Measurements from ENCODE around the gene PCDH9. TPM values are rescaled to one million over a fixed set of nuclear protein-coding genes. Genes with fewer than 3 reads are reported as not detected.

The PCDH9 gene
- total and polyA plus RNA-seq, 10 of the 15 experiments (the other 5 are each of a cell fraction or from before 2014, with no cell fraction given), result 0.02 to 2.3 (median 0.05) TPM; not detected in 1

DNA sequence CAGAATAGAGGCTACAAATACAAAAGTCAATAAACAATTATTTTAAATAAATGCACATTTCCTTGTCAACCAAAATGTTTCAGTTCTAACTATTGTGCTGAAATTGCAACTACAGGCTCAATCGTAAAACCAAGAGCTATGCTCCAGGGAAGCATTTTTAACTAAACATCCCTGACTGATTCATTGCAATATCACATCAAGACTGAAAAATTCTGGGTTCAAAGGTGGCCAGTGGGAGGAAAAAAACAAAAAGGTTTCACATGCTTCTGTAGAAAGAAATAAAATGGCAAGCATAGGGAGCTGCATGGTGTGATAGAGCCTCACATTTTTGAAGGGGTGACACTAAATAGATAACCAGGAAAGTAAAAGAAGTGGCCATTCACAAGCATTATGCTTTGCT is 862.8 kb downstream of the PCDH9 start:
- Histone ChIP-seq H3K36me3 (ENCODE audit: control insufficient read depth in 2 of 2, insufficient read depth in 2 of 2, low read length in 1 of 2) (no peaks in the 10 kb centered on the region), H4K20me1 (ENCODE audit: control insufficient read depth, insufficient read depth) (no peaks in the 10 kb centered on the region), H3K9me3 (replicated peaks; ENCODE audit: control insufficient read depth, insufficient read depth, low read length) (no peaks in the 10 kb centered on the region), H3K4me1 (ENCODE audit: control insufficient read depth, insufficient read depth, low read length) (no peaks in the 10 kb centered on the region), H3K9ac (ENCODE audit: control insufficient read depth, insufficient read depth, low read length) (no peak overlapping the region), H3K27ac (ENCODE audit: control insufficient read depth, insufficient read depth) (no peak overlapping the region), H3K4me2 (ENCODE audit: control insufficient read depth, insufficient read depth) (no peak overlapping the region), H3K79me2 (ENCODE audit: control insufficient read depth, insufficient read depth, low read length) (no peaks in the 10 kb centered on the region), H3K4me3 (no peak overlapping the region), H2AFZ (ENCODE audit: control insufficient read depth, low read depth, low read length) (no peak overlapping the region), H3K27me3 (replicated peaks in 1 of 2; ENCODE audit: control insufficient read depth in 2 of 2, insufficient read depth in 2 of 2, low read length in 1 of 2) (no peaks in the 10 kb centered on the region)
- ATAC-seq (no peak), FAIRE-seq (no peak), DNase-seq (ENCODE audit: low read depth, low spot score) (no peak)
- 37% methylated on average over 1 of the region's 1 CpG for WGBS (ENCODE audit: insufficient coverage, insufficient replicate concordance, low lambda C conversion rate, missing lambda C conversion rate)
- in situ Hi-C loops (cut with MboI) (no loop called here), intact Hi-C loops (cut with micrococcal nuclease; ENCODE audit: unreplicated experiment) (no loop called here)
- ChIA-PET CTCF (no interaction called here), POLR2A (no interaction called here), RAD21 (ENCODE audit: unreplicated experiment) (no interaction called here), SMC1A (ENCODE audit: uncharacterized antibody, unreplicated experiment) (interaction anchor here (1.5 kb wide), 1 partner anchor 440 kb away, joined by 4 read pairs; no protein-coding TSS in a partner anchor)
- no TSS peak for BruUV-seq (replicated peaks)
- TF ChIP-seq, protein P1, sequence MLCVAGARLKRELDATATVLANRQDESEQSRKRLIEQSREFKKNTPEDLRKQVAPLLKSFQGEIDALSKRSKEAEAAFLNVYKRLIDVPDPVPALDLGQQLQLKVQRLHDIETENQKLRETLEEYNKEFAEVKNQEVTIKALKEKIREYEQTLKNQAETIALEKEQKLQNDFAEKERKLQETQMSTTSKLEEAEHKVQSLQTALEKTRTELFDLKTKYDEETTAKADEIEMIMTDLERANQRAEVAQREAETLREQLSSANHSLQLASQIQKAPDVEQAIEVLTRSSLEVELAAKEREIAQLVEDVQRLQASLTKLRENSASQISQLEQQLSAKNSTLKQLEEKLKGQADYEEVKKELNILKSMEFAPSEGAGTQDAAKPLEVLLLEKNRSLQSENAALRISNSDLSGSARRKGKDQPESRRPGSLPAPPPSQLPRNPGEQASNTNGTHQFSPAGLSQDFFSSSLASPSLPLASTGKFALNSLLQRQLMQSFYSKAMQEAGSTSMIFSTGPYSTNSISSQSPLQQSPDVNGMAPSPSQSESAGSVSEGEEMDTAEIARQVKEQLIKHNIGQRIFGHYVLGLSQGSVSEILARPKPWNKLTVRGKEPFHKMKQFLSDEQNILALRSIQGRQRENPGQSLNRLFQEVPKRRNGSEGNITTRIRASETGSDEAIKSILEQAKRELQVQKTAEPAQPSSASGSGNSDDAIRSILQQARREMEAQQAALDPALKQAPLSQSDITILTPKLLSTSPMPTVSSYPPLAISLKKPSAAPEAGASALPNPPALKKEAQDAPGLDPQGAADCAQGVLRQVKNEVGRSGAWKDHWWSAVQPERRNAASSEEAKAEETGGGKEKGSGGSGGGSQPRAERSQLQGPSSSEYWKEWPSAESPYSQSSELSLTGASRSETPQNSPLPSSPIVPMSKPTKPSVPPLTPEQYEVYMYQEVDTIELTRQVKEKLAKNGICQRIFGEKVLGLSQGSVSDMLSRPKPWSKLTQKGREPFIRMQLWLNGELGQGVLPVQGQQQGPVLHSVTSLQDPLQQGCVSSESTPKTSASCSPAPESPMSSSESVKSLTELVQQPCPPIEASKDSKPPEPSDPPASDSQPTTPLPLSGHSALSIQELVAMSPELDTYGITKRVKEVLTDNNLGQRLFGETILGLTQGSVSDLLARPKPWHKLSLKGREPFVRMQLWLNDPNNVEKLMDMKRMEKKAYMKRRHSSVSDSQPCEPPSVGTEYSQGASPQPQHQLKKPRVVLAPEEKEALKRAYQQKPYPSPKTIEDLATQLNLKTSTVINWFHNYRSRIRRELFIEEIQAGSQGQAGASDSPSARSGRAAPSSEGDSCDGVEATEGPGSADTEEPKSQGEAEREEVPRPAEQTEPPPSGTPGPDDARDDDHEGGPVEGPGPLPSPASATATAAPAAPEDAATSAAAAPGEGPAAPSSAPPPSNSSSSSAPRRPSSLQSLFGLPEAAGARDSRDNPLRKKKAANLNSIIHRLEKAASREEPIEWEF (IDR thresholded peaks at IDR 0.05; ENCODE audit: insufficient replicate concordance, low read depth, low read length), result no peak
- no peak for TF ChIP-seq IKZF1 (conservative IDR thresholded peaks at IDR 0.05)
- TF ChIP-seq, protein P2, sequence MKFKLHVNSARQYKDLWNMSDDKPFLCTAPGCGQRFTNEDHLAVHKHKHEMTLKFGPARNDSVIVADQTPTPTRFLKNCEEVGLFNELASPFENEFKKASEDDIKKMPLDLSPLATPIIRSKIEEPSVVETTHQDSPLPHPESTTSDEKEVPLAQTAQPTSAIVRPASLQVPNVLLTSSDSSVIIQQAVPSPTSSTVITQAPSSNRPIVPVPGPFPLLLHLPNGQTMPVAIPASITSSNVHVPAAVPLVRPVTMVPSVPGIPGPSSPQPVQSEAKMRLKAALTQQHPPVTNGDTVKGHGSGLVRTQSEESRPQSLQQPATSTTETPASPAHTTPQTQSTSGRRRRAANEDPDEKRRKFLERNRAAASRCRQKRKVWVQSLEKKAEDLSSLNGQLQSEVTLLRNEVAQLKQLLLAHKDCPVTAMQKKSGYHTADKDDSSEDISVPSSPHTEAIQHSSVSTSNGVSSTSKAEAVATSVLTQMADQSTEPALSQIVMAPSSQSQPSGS (IDR thresholded peaks at IDR 0.05; ENCODE audit: low read length), result no peak
- no peak for TF ChIP-seq BHLHE40 (IDR thresholded peaks at IDR 0.05; ENCODE audit: borderline replicate concordance in 1 of 2, low read depth in 2 of 2, low read length in 1 of 2)
- TF ChIP-seq, protein P3, sequence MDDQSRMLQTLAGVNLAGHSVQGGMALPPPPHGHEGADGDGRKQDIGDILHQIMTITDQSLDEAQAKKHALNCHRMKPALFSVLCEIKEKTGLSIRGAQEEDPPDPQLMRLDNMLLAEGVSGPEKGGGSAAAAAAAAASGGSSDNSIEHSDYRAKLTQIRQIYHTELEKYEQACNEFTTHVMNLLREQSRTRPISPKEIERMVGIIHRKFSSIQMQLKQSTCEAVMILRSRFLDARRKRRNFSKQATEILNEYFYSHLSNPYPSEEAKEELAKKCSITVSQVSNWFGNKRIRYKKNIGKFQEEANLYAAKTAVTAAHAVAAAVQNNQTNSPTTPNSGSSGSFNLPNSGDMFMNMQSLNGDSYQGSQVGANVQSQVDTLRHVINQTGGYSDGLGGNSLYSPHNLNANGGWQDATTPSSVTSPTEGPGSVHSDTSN (IDR thresholded peaks at IDR 0.05; ENCODE audit: insufficient replicate concordance, low read depth, low read length), result no peak
- no peak for TF ChIP-seq RFX5 (IDR thresholded peaks at IDR 0.05; ENCODE audit: low read depth, low read length)
- TF ChIP-seq FOS (IDR thresholded peaks at IDR 0.05; ENCODE audit: borderline replicate concordance, extremely low read depth, insufficient read length), result no peak
- no peak for TF ChIP-seq PML (IDR thresholded peaks at IDR 0.05; ENCODE audit: low read length)
- no peak for TF ChIP-seq NFXL1 (IDR thresholded peaks at IDR 0.05; ENCODE audit: borderline replicate concordance)
- TF ChIP-seq BMI1 (IDR thresholded peaks at IDR 0.05; ENCODE audit: borderline replicate concordance), result no peak
- TF ChIP-seq, protein P4, sequence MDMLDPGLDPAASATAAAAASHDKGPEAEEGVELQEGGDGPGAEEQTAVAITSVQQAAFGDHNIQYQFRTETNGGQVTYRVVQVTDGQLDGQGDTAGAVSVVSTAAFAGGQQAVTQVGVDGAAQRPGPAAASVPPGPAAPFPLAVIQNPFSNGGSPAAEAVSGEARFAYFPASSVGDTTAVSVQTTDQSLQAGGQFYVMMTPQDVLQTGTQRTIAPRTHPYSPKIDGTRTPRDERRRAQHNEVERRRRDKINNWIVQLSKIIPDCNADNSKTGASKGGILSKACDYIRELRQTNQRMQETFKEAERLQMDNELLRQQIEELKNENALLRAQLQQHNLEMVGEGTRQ (IDR thresholded peaks at IDR 0.05; ENCODE audit: borderline replicate concordance, low read depth, low read length), result no peak
- TF ChIP-seq MYC (IDR thresholded peaks at IDR 0.05; ENCODE audit: insufficient read depth, insufficient read length, insufficient replicate concordance, low read length, severe bottlenecking), result no peak
- TF ChIP-seq HDGF (IDR thresholded peaks at IDR 0.05), result no peak
- TF ChIP-seq, protein P5, sequence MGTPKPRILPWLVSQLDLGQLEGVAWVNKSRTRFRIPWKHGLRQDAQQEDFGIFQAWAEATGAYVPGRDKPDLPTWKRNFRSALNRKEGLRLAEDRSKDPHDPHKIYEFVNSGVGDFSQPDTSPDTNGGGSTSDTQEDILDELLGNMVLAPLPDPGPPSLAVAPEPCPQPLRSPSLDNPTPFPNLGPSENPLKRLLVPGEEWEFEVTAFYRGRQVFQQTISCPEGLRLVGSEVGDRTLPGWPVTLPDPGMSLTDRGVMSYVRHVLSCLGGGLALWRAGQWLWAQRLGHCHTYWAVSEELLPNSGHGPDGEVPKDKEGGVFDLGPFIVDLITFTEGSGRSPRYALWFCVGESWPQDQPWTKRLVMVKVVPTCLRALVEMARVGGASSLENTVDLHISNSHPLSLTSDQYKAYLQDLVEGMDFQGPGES (IDR thresholded peaks at IDR 0.05), result no peak
- TF ChIP-seq KDM1A (IDR thresholded peaks at IDR 0.05; ENCODE audit: borderline replicate concordance), result no peak
